H7 (cell line): ENCODE measurements around the gene PAFAH1B1. TPM values are rescaled to one million over a fixed set of nuclear protein-coding genes. Genes with fewer than 3 reads are reported as not detected.

Experiments used
- total RNA-seq: library from RNA; depleted of rRNA; stranded (reverse); fragments of >200 nt; shearing (Covaris generic); gene quantifications from 2 replicates; pipeline ENCODE4 v1.2.3, GENCODE V29; 2014; rRNA removed

The PAFAH1B1 gene
- total RNA-seq, 1 experiment from 2014 or later: 79.6 TPM

Other genes starting within 250 kb of the PAFAH1B1 start
- 9.0 and 13.4 TPM in 2 replicates for gene MNT, start 192.6 kb upstream of the PAFAH1B1 start, total RNA-seq
- gene METTL16, start 81.8 kb upstream of the PAFAH1B1 start, total RNA-seq: 21.3 and 31.6 TPM in 2 replicates
- 131 and 148 TPM in 2 replicates for gene CLUH, start 118.1 kb downstream of the PAFAH1B1 start, total RNA-seq
- gene CCDC92B, start 156.0 kb downstream of the PAFAH1B1 start, total RNA-seq: 2.5 and 3.7 TPM in 2 replicates
- gene RAP1GAP2, start 202.8 kb downstream of the PAFAH1B1 start, total RNA-seq: 35.5 and 45.7 TPM in 2 replicates